Measurements from ENCODE around the gene MSH6.
"Not testable (repeated sequence)": the region's sequence is repeated elsewhere in the genome, so short reads cannot be mapped to it uniquely, and the experiment has no call there.

DNA sequence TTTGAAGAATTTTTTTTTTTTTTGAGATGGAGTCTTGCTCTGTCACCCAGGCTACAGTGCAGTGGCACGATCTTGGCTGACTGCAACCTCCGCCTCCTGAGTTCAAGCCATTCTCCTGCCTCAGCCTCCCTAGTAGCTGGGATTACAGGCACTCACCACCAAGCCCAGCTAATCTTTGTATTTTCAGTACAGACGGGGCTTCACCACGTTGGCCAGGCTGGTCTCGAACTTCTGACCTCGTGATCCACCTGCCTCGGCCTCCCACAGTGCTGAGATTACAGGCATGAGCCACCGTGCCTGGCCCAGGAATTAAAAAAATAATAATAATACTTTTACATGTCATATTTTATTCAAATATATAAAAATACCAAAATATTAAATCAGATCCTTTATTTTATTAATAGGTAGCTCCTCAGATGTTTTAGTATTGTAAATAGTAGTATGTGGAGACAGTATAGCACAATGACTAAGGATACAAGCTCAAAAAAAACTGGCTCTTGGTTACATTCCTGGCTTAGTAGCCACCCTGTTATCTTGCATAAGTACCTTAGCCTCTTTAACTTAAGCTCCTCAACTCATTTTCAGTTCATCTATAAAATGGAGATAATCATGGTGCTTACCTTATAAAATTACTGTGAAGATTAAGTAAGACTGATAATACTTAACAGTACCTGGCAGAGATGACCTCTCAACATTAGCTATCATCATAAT is 70.3 kb downstream of the MSH6 start:
- TF ChIP-seq POLR2A, CTCF (IDR thresholded peaks at IDR 0.05): not testable (repeated sequence)

Data from heart left ventricle (tissue), 13 donors.